ENCODE results near the gene ARID1B. TPM values are rescaled to one million over a fixed set of nuclear protein-coding genes. Genes with fewer than 3 reads are reported as not detected.

ARID1B gene
- total RNA-seq, 1 donor from 2014 or later = 43.4 TPM

DNA sequence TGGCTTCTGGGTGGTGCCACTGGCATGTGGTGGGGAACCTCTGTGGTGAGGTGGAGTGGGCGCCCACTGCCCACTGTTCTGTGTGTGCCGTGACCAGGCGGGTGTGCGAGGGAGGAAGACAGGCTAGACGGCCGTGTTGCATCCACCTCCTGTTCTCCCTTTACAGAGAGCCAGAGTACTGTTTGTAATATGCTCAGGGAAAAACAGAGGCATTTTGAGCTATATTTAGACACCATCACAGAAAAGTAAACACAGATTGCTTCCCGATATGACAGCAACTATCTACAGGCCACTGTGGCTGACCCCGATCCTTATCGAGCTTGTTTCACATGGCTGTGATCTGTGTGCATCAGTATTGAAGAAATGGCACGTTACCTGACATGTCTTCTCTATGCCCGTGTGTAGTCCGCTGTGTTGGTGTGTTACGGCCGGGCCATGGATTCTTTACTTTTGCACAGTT, 45.6 kb downstream of the ARID1B start:
- TF ChIP-seq, protein P1, sequence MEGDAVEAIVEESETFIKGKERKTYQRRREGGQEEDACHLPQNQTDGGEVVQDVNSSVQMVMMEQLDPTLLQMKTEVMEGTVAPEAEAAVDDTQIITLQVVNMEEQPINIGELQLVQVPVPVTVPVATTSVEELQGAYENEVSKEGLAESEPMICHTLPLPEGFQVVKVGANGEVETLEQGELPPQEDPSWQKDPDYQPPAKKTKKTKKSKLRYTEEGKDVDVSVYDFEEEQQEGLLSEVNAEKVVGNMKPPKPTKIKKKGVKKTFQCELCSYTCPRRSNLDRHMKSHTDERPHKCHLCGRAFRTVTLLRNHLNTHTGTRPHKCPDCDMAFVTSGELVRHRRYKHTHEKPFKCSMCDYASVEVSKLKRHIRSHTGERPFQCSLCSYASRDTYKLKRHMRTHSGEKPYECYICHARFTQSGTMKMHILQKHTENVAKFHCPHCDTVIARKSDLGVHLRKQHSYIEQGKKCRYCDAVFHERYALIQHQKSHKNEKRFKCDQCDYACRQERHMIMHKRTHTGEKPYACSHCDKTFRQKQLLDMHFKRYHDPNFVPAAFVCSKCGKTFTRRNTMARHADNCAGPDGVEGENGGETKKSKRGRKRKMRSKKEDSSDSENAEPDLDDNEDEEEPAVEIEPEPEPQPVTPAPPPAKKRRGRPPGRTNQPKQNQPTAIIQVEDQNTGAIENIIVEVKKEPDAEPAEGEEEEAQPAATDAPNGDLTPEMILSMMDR (IDR thresholded peaks at IDR 0.05; ENCODE audit: borderline replicate concordance) = no peak
- DNase-seq = no peak
- no peaks in the 10 kb centered on the region for H3K9me3 ChIP-seq (replicated peaks)
- no peaks in the 10 kb centered on the region for H3K27me3 ChIP-seq (ENCODE audit: low read depth)
- H3K4me1 ChIP-seq = peaks cover 95% of the 10 kb centered on the region
- intact Hi-C loops (cut with micrococcal nuclease) = no loop called here
- H3K27ac ChIP-seq (replicated peaks) = peak overlapping the region; percentile 69
- H3K4me3 ChIP-seq = peak overlapping the region; percentile 39
- H3K36me3 ChIP-seq = no peaks in the 10 kb centered on the region

DNA sequence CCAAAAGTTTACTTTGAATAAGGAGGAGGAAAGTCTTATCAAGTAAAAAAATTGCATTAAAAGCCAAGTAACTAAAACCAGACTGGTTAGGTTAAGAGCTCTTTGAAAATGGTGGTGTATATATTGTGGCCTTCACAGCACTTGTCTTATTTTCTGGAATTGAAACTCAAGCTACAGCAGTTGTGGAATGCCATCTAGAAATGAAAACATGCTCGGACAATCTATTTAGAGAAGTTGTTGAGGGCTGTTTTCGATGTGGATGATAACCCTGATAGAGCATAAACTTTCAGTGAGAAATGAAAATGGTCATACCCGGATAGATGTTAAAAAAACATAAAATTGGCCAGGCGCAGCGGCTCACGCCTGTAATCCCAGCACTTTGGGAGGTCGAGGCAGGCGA, 47.0 kb downstream of the ARID1B start:
- Histone ChIP-seq H3K27ac (replicated peaks) (peak overlapping the region; percentile 29), H3K27me3 (ENCODE audit: low read depth) (no peaks in the 10 kb centered on the region), H3K4me3 (no peak overlapping the region), H3K9me3 (replicated peaks) (no peaks in the 10 kb centered on the region), H3K4me1 (peaks cover 95% of the 10 kb centered on the region), H3K36me3 (peaks cover 2% of the 10 kb centered on the region)
- DNase-seq = no peak
- intact Hi-C loops (cut with micrococcal nuclease) = no loop called here
- TF ChIP-seq, protein P1 (IDR thresholded peaks at IDR 0.05; ENCODE audit: borderline replicate concordance) = no peak

DNA sequence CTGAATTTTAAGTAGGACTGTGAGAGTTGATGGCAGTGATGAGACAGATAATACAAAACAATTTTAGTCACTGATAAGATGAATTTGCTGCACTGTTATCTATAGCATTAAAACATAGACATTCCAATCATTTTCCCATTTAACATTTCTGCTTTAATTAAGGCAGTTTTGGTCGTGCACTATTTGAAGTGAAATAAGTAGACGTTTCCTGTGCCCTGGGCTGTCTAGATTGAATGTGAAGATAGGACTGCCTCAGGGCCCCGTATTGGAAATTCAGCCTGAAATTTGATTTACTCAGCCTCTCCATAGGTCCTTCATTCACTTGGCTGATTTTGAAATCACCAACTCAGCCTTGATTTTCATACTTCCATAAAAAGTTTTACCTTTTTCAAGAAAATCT, 48.3 kb downstream of the ARID1B start:
- Histone ChIP-seq H3K4me3 (no peak overlapping the region), H3K27ac (replicated peaks) (no peak overlapping the region), H3K36me3 (peaks cover 7% of the 10 kb centered on the region), H3K4me1 (peaks cover 91% of the 10 kb centered on the region), H3K9me3 (replicated peaks) (no peaks in the 10 kb centered on the region), H3K27me3 (ENCODE audit: low read depth) (no peaks in the 10 kb centered on the region)
- no peak for DNase-seq
- intact Hi-C loops (cut with micrococcal nuclease) = no loop called here
- TF ChIP-seq, protein P1 (IDR thresholded peaks at IDR 0.05; ENCODE audit: borderline replicate concordance) = no peak

DNA sequence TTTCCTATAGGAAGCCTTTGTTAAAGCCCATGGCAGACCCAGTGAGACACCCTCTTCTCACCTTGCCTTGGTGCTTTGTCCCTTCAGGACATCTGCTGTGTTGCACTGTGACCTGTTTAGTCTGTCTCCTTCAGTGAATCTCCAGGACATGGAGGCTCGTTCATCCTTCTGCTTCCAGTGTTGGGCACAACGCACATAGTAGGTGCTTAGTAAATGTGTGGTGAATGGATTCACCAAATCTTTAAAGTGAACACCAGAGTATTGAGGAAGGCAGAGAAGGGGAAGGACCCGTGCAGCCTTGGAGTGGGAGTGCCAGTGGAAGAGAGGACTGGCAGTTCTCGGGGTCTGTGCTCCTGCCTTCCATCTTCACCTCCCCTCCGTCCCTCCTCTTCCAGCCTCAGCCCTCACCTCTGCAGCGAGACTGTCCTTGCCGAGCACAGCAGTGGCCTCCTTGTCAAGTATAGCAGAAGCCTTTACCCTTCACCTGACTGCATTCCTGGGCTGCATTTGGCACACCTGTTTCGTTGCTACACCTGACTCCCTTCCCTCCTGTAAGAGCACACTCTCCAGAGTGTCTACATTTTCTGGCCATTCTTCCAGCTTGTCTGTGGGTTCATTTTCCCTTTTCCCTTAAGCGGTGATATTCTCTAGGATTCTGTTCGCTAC, 49.2 kb downstream of the ARID1B start:
- H3K27ac ChIP-seq (replicated peaks) = peak overlapping the region; percentile 78
- intact Hi-C loops (cut with micrococcal nuclease) = no loop called here
- no peaks in the 10 kb centered on the region for H3K27me3 ChIP-seq (ENCODE audit: low read depth)
- peaks cover 91% of the 10 kb centered on the region for H3K4me1 ChIP-seq
- no peak for DNase-seq
- H3K4me3 ChIP-seq = no peak overlapping the region
- peaks cover 7% of the 10 kb centered on the region for H3K36me3 ChIP-seq
- TF ChIP-seq, protein P1 (IDR thresholded peaks at IDR 0.05; ENCODE audit: borderline replicate concordance) = no peak
- H3K9me3 ChIP-seq (replicated peaks) = no peaks in the 10 kb centered on the region

DNA sequence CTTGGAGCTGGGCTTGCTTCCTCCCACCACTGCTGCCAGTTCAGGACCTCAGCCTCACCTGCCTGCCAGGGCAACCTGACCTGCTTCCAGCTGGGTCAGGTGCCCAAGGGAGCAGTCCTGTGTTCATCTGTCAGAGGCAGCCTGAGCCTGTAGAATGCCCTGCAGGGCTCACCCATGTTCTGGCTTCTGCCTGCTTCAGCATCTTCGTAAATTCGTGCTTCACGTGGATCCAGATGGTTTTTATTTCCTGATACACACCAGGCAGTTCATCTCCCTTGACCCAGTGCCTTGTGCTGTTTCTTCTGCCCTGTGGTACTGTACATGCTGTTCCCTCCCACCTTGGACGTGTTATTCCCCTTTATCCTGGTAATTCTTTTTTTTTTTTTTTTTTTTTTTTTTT, 50.2 kb downstream of the ARID1B start:
- Histone ChIP-seq H3K4me3 (no peak overlapping the region), H3K4me1 (peaks cover 92% of the 10 kb centered on the region), H3K9me3 (replicated peaks) (no peaks in the 10 kb centered on the region), H3K36me3 (peaks cover 7% of the 10 kb centered on the region), H3K27ac (replicated peaks) (peak overlapping the region; percentile 78), H3K27me3 (ENCODE audit: low read depth) (no peaks in the 10 kb centered on the region)
- intact Hi-C loops (cut with micrococcal nuclease) = no loop called here
- DNase-seq = no peak
- TF ChIP-seq, protein P1 (IDR thresholded peaks at IDR 0.05; ENCODE audit: borderline replicate concordance) = no peak
